ENCODE results near the gene NME4. TPM values are rescaled to one million over a fixed set of nuclear protein-coding genes. Genes with fewer than 3 reads are reported as not detected.
"Not testable (repeated sequence)": the region's sequence is repeated elsewhere in the genome, so short reads cannot be mapped to it uniquely, and the experiment has no call there.

Gene NME4
- total RNA-seq, 1 donor from 2014 or later: 121 TPM

- no peak for DNase-seq (ENCODE audit: low spot score)
These were observed 20.1 kb upstream of the NME4 start for GRCh38 chr16:376817-377418.

- DNase-seq (ENCODE audit: low spot score): no peak
These were observed 19.5 kb upstream of the NME4 start for GRCh38 chr16:377419-377951.

GRCh38 chr16:378113-378820, 18.7 kb upstream of the NME4 start:
- DNase-seq (ENCODE audit: low spot score): not testable (repeated sequence)

DNA sequence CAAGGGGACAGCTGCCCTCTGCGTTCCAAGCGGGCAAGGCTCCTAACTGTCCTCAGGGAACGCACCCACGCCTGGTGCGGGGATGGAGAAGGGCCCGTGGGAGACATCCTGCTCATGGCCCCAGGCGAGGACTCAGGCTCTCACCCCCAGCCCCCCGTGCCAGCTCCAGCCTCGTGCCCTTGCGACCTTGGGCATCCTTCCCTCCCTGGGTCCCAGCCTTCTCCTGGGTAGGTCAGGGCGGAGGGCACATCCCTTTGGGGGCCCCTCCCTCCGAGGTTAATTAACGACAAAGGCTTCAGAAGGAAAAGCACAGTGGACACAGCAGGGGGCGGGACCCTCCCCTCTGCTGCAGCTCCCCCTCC, 18.2 kb upstream of the NME4 start:
- DNase-seq (ENCODE audit: low spot score): no peak

DNA sequence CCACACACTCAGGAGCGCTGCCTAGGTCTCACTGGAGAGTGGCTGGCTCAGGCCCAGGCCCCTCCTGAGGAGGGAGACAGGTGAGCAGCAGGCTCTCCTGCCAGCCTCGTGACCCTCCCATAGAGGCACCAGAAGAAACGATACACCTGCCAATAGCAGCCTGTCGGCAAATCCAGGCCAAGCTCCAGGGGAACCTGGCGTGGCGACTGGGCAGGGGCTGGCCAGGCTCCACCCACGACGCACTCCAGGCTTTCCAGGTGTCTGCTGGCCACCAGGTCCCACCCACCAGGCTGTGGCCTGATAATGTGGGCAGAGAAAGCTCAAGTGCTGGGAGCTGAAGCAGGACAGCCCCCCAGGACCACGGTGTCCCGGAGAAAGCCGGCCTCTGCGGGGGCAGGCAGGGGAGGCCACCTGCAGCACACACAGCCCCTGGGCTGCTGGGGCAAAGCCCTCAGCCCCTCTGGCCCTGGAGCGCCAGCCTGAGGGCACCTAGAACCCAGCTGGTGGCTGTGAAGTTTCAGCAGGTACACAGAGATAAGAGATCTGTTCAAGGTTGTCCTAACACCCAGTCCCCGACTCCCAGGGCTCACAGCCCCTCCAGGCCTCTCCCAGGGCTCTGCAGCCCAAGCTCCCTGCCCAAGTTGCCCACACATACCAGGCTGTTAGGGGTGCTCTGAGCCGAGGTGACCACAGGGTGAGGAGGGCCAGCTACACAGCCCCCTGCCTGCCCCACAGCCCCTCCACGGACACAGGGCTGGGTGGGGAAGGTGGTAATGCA, 17.6 kb upstream of the NME4 start:
- DNase-seq (ENCODE audit: low spot score): no peak

DNA sequence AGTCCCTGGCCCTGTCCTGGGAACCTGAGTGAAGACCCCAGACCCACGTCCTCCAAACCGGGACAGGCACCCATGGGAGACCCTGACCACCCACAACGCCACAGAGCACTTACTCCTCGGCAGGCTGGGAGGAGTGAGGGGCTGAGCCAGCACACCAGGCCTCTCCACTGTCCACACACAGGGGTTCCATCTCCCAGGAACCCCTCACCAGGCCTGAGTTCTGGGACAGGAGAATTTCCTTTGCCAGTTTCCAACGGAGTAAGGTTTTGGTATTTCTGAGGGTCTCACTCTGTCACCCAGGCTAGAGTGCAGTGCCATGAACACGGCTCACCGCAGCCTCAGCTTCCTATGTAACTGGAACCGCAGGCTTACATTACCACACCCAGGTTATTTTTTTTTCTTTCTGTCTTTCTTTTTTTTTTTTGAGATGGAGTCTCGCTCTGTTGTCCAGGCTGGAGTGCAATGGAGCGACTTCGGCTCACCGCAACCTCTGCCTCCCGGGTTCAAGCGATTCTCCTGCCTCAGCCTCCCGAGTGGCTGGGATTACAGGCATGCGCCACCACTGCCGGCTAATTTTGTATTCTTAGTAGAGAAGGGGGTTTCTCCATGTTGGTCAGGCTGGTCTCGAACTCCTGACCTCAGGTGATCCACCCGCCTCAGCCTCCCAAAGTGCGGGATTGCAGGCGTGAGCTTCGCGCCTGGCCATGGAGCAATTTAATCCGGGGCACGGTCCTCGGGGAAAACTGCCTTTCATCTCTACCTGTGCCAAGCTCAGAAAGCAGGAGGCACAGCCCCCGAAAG, 16.8 kb upstream of the NME4 start:
- no peak for DNase-seq (ENCODE audit: low spot score)

- DNase-seq (ENCODE audit: low spot score): no peak
These were observed 16.3 kb upstream of the NME4 start for GRCh38 chr16:380762-381011.

GRCh38 chr16:381012-381788, 15.8 kb upstream of the NME4 start:
- no peak for DNase-seq (ENCODE audit: low spot score)

- no peak for DNase-seq (ENCODE audit: low spot score)
These were observed 14.9 kb upstream of the NME4 start, which contains the start of gene PGAP6 for GRCh38 chr16:381789-382717. PGAP6 (minus strand) TSS chr16:381978; CDS start chr16:381821, 157 bp downstream.

- DNase-seq (ENCODE audit: low spot score): peak; percentile 83
These were observed 13.5 kb upstream of the NME4 start for GRCh38 chr16:383326-384051.

DNA sequence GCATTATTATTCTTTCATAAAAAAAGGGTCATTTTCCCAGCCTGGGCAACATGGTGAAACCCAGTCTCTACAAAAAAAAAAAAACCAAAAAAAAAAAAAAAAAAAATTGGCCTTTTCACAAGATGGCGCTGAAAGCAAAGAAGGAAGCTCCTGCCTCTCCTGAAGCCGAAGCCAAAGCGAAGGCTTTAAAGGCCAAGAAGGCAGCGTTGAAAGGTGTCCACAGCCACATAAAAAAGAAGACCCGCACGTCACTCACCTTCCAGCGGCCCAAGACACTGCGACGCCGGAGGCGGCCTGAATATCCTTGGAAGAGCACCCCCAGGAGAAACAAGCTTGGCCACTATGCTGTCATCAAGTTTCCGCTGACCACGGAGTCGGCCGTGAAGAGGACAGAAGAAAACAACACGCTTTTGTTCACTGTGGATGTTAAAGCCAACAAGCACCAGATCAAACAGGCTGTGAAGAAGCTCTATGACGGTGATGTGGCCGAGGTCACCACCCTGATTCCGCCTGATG, 10.3 kb upstream of the NME4 start:
- no peak for DNase-seq (ENCODE audit: low spot score)

GRCh38 chr16:387761-388666, 9.0 kb upstream of the NME4 start:
- not testable (repeated sequence) for DNase-seq (ENCODE audit: low spot score)

- no peak for DNase-seq (ENCODE audit: low spot score)
These were observed 7.6 kb upstream of the NME4 start for GRCh38 chr16:389352-389751.

DNA sequence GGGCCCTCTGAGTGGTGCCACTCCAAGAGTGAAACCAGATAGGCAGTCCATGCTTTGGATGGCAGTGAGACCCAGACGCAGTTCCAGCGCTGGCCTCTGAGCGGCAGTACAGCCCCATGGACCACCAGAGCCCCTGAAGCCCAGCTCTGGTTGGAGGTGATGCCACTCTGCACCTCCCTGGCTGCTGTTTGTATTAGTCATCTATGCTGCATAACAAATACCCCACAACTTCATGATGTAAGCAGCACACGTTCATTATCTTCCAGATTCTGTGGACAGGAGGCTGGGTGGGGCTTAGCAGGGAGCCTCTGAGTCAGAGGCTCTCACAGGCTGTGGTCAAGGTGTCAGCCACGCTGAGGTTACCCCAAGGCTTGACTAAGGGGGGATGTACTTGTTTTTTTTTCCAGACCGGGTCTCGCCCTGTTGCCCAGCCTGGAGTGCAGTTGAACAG, 5.1 kb upstream of the NME4 start:
- no peak for DNase-seq (ENCODE audit: low spot score)

DNA sequence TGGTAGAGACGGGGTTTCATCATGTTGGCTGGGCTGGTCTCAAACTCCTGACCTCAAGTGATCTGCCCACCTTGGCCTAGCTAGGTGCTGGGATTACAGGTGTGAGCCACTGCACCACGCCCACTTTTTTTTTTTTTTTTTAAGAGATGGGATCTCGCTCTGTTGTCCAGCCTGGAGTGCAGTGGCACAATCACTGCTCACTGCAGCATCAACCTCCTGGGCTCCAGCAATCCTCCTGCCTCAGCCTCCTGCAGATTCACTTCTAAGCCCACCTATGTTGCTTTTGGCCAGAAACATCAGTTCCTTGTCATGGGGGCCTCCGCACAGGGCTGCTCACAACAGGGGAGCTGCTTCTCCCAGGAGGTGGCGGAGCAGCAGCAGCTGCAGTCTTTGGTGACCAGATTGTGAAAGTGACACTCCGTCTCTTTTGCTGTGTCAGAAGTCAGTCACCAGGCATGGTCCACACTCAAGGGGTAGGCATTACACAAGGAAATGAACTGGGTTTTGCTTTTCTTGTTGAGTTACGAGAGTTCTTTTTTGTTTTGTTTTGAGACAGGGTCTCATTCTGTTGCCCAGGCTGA, 4.5 kb upstream of the NME4 start:
- no peak for DNase-seq (ENCODE audit: low spot score)

GRCh38 chr16:396199-396598, 800 bp upstream of the NME4 start:
- no peak for DNase-seq (ENCODE audit: low spot score)

DNA sequence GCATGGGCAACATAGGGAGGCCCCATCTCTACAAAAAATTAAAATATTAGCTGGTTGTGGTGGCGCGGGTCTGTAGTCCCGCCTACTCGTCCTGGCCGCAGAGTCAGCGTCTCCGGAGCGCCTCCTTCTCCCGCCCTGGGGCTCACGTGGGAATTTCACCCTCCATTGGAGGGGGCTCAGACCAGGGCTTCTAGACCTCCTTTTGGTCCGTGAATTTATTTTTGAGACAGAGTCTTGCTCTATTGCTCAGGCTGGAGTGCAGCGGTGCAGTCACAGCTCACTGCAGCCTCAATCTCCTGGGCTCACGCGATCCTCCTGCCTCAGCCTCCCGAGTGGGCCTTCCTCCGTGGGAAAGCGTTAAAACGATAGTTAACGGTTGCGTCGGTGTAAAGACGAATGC, 394 bp upstream of the NME4 start:
- no peak for DNase-seq (ENCODE audit: low spot score)
